ENCODE results near the gene DNAJC27.

Gene DNAJC27

DNA sequence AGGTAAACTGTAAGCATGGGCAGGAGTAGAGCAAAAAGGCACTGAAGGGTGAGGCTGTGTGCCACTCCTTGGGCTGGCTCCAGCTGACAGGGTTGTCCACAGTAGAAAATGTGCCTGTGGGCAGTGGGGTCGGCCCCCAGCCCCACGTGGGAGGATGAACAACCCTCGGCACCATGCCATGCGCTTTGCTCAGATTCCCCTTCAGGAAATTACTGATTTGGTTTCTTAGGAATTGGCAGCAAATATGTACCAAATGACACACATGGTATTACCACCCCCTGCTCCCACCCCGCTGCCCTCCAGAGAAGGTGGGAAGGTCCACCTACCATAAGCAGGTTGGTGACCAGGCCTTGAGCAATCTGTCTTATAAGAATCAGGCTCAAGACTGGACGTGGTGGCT lies 65.3 kb downstream of the DNAJC27 start:
- DNase-seq, result peak; percentile 48

DNA sequence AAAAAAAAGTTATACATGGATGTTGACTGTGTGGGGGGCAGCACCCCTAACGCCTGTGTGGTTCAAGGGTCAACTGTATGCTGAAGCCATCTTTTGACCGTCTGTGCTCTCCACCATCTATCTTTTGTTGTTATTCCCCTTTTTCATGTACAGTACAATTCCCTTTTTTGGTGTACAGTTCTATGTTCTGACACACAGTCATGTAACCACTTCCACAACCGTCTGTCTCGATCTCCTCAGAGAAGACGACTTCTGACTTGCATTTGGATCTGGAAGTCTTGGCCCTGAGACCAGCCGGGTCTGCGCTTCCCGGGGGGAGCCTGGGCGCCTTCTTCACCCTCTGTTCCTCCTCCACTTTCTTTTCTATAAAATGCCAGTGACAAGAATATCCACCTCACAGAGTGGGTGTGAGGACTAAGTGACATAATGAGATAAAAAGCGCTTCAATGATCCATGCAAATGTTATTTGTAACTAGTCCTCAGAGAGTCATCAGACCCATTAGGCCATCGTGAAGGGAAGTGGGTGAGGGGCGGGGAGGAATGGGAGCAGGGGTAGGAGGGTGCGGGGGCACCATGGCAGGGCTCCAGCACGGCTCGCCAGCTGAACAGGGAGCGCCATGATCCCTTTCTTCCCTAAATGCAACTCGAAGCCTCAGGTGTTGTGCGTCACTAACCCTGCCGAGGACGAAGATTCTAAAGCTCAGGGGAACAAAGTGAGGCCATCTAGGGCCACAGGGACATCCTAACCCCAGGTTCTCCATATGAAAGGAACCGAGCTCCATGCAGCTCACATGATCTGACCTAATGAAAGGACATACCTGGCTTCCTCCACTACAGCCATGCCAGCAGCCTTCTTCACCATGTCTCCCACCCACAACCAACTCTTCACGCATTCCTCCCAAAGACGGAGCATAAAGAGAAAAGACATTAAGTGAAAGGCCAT lies 68.3 kb downstream of the DNAJC27 start:
- peak; percentile 33 for DNase-seq

GRCh38 chr2:24899361-24899910 lies 72.3 kb downstream of the DNAJC27 start:
- DNase-seq, result peak; percentile 47

DNA sequence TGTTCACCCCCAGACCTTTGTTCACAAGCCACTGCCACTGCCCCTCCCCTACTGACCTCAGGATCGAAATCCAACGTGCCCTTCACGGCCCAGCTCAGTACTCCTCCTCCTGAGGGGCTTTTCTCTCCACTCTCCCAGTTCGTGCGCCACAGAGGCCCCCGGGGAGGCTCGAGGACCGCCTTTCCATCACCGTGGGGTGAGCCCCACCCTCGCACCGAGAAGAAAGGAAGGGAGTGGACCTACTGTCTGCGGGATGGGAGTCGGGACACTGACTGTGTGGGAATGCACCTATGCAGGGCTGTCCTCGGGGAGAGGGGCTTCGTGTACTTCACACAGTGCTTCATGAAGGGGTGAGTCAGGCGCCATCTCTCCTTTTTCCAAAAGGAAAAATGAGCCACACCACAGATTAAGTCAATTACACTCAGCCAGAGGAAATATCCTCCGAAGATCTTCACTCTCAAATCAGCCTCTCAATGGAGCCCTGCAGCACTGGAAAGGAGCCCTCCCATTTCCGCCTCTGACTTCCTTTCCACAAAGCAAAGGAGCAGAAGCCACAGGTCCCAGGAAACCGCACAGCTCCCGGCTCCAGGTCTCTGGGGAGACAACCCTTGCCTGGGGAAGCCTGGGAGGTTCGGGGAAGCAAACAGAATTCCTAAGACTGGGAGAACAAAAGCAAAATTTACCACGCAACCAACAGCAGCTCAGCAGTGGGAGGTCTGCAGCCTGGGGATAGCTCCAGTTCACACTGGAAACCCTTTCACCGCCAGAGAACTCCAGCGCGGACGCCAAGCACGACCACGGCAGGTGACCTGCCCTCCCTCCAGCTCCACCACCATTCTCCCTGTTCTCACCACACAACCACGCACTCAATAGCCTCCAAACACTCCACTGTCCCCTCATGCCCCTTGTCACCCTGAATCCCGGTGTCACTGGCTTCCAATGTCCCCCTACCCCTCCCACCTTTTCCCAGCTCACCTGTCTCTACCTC lies 73.3 kb downstream of the DNAJC27 start:
- peak; percentile 21 for DNase-seq

- no peak for DNase-seq
These were observed 77.0 kb downstream of the DNAJC27 start for GRCh38 chr2:24894750-24895149.

GRCh38 chr2:24893934-24894333 lies 77.8 kb downstream of the DNAJC27 start:
- DNase-seq, result peak; percentile 1
